Measurements from ENCODE around the gene SLC25A6.
"Not testable (repeated sequence)": the region's sequence is repeated elsewhere in the genome, so short reads cannot be mapped to it uniquely, and the experiment has no call there.

SLC25A6 gene

DNA sequence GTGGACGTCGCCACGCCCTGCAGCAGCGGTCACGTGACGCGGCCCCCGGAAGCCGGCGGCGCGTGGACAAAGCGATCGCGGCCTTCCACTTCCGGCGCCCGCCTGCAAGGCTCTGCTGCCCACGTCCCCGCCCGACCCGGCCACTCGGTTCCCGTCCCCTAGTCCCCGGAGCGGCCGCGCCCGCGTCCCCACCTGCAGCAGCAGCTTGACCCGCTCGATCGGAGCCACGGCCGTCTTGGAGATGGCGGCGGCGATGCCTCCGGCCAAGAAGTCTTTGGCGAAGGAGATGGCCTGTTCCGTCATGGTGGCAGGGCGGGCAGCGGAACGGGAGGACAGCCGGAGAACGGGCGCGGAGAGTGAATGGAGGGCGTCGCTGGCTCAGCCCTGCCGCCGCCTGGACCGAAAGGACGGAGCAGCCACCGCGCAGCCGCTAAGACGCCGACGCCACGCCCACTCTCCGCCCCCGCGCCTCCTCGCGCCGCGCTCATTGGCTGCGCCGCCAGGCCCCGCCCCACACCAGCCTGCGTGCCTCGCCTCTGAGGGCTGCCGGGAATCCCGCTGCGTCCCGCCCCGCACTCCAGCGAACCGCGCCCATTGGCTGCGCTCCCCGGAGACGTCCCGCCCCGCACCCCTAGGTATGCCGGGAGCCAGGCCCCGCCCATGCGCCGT lies at the start of gene SLC25A6:
TSS of gene SLC25A6 (minus strand) at position 407 of the 669 bp plus-strand sequence. CDS start at position 303, 104 bp downstream.
- DNase-seq (ENCODE audit: low read depth in 1 of 2, low spot score in 1 of 2): peak; percentile 99 to 100

DNA sequence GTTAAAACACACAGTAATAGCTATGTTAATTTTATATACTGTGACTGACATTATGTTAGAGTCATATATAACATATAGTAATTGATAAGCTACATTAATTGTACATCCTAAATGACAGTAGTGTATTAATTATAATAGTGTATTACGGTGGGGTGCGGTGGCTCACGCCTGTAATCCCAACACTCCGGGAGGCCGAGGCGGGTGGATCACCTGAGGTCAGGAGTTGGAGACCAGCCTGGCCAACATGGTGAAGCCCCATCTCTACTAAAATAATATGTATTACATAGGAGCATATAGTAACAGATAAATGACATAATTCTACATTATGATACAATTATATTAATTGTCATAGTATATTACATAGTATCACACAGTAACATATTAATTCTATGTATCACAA lies 48.6 kb upstream of the SLC25A6 start:
- no peak for DNase-seq (ENCODE audit: low read depth in 1 of 2, low spot score in 1 of 2)

DNA sequence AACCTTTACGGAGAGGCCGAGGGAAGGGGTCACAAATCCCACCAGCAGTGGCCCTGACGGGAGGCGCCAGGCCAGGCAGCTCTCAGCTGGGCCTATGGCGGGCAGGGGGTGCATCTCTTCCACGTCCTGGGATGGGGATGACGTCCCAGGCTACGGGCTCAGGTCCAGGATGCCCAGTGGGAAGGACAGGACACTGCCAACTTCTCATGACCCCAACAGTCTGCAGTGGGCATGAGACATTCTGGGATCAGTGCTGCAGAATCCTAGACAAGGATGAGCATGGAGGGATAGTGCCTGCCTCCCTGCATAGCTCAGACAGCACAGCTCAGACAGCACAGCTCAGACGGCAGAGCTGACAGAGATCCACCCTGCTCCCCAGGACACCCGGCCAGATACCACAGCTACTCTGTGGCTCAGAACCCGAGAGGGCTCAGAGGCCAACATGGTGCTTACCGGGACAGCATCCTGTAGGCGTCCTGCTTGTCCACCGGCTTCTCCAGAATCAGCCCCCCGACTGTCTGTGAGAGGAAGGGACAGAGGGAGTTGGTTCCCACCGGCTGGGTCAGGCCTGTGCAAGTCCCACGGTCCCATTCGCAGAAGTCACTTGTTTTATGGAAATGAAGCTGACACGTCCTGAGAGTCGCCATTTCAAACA lies 43.5 kb upstream of the SLC25A6 start:
- no peak for DNase-seq (ENCODE audit: low read depth in 1 of 2, low spot score in 1 of 2)

DNA sequence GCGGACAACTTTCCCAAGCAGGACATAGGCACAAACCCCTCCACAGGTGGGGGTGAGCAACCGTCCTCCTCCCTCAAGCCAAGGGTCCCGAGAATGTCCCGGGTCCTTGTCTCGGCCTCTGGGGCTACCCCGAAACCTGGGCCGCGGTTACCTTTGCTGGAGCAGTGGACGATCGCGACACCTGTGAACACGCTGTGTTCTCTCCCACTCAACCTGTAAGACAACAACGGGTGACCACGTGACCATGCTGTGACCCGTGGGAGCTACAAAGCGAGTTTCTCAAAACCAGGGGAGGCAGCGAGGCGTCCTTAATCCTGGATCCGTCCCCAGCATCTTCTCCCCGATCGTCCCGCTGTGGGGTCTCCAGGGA lies 42.9 kb upstream of the SLC25A6 start:
- DNase-seq (ENCODE audit: low read depth in 1 of 2, low spot score in 1 of 2): no peak

DNA sequence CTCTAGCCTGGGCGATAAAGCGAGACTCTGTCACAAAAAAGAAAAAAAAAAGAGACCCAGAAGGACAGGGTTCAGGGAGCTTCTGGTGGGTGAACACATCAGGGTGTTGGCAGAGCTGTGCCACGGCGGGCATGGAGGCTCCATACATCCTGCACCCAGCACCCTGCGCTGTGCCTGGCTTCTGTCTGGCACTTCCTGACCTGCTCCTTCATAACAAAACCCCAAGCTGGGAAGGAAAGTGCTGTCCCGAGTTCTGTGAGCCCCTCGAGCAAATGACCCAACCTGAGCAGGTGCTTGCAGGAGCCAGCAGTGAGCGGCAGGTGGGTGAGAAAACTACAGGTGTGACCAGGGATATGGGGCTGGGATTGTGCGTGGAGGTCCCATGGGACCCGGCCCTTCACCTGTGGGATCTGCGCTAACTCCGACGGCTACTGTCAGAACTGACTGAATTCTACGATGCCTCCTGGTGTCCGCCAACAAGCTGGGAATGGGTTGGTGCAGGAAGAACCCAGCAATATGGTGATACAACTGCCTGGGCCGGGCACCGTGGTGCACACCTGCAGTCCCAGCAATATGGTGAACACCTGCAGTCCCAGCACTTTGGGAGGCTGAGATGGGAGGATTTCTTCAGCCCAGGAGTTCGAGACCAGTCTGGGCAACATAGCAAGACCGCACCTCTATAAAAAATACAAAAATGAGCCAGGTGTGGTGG lies 41.9 kb upstream of the SLC25A6 start:
- DNase-seq (ENCODE audit: low read depth in 1 of 2, low spot score in 1 of 2): no peak

DNA sequence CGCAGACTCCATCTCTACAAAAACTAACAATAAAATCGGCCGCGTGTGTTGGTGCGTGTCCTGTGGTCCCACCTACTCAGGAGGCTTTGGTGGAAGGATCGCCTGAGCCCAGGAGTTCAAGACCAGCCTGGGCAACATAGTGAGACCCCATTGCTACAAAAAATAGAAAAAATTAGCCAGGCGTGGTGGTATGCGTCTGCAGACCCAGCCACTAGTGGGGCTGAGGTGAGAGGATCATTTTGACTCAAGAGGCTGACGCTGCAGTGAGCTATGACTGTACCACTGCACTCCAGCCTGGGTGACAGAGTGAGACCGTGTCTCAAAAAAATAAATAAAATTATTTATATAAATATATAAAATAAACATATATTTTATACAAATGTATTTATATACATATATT lies 38.5 kb upstream of the SLC25A6 start:
- DNase-seq (ENCODE audit: low read depth in 1 of 2, low spot score in 1 of 2): no peak

DNA sequence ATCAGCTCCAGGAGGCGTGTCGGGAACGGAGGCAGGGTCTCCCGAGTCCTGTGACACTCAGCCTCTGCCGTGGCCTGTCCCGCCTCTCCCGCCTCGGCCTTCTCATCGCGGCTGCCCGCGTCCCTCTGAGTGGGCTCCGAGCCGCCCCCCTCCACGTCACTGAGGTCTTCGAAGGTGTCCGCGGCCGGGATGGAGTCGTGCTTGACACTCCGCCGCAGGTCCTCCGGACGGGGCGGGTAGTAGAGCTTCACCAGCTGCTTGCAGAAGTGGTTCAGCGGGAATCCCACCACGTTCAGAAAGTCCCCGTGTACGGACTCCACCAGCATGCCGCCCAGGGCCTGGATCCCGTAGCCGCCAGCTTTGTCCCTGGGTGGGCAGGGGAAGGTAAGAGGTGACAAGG lies 35.8 kb upstream of the SLC25A6 start:
- DNase-seq (ENCODE audit: low read depth in 1 of 2, low spot score in 1 of 2): no peak

DNA sequence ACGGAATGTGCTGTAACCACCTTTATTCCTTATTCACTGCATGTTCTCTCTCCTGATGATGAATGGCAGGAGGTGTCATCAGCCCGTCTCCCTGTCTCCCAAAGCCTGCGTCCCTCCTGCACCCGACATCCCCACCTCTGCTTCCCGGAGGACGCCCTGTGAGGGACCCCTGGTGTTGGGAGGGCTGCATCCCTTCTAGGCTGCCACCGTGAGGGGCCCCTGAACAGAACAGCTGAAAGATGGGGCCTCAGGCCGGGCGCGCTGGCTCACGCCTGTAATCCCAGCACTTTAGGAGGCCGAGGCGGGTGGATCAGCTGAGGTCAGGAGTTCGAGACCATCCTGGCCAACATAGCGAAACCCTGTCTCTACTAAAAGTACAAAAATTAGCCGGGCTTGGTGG lies 34.4 kb upstream of the SLC25A6 start:
- DNase-seq (ENCODE audit: low read depth in 1 of 2, low spot score in 1 of 2): not testable (repeated sequence)

DNA sequence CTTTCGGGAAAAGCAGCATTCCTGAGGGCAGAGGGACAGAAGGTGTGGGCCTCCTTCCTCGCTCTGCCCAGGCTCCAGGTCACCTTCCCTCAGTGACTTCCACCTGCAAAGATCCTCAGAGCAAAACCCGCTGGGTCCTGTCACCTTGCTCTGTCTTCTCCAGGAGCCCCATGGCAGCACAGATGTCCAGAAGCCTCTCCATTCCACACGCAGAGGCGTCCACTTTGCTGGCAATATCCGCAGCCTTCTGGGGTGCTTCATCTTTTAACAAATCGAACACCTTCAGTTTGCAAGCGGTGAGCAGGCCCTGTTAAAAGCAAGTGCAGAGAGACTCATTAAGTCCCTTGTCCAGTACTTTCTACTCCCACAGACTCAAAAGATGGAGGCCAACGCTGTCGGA lies 33.5 kb upstream of the SLC25A6 start:
- DNase-seq (ENCODE audit: low read depth in 1 of 2, low spot score in 1 of 2): no peak

DNA sequence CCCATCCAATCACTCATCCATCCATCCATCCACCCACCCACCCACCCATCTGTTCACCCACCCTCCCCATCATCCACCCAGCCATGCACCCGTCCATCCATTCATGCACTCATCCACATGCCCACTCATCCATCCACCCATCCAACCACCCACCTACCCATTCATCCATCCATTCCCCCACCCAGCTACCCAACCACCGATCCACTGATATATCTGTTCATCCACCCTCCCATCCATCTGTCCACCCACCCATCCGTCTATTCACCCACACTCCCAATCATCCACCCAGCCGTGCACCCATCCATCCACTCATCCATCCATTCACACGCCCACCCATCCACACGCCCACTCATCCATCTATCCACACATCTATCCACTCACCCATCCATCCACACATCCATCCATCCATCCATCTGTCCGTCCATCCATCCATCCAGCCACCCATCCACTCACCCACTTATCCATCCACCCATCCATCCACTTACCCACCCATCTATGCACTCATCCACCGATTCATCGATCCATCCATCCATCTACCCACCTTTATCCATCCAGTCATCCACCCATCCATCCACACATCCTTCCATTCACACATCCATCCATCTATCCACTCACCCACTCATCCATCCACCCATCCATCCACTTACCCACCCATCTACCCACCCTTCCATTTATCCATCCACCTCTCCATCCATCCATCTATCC lies 32.4 kb upstream of the SLC25A6 start:
- no peak for DNase-seq (ENCODE audit: low read depth in 1 of 2, low spot score in 1 of 2)

DNA sequence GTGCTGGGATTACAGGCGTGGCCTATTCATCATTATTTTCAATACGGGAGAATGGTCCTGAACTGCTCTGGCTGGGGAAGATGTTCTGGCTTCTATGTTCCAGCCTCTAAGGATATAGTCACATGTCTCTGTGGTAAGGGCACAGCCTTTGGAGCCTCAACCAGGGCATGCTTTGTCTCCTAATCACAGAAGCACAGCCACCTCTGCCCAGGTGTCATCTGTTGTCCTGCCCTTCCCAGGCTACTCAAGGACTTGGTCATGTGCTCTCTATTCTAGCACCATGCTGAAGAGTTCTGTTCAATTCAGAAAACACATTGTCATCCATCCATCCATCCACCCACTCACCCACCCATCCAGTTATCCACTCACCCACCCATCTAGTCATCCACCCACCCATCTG lies 31.3 kb upstream of the SLC25A6 start:
- no peak for DNase-seq (ENCODE audit: low read depth in 1 of 2, low spot score in 1 of 2)

DNA sequence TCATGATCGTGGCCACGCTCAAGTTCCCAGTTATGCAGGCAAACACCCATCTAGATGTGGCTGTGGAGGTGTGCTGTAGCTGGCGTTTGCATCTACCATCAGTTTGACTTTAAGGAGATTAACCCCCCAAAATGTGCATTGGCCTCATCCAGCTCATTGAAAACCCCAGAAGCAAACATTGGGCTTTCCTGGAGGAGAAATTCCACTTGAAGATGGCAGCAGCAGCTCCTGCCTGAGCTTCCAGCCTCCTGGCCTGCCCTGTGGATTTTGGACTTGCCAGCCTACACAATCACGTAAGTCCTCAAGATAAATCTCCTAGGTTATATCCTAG lies 30.2 kb upstream of the SLC25A6 start:
- no peak for DNase-seq (ENCODE audit: low read depth in 1 of 2, low spot score in 1 of 2)

DNA sequence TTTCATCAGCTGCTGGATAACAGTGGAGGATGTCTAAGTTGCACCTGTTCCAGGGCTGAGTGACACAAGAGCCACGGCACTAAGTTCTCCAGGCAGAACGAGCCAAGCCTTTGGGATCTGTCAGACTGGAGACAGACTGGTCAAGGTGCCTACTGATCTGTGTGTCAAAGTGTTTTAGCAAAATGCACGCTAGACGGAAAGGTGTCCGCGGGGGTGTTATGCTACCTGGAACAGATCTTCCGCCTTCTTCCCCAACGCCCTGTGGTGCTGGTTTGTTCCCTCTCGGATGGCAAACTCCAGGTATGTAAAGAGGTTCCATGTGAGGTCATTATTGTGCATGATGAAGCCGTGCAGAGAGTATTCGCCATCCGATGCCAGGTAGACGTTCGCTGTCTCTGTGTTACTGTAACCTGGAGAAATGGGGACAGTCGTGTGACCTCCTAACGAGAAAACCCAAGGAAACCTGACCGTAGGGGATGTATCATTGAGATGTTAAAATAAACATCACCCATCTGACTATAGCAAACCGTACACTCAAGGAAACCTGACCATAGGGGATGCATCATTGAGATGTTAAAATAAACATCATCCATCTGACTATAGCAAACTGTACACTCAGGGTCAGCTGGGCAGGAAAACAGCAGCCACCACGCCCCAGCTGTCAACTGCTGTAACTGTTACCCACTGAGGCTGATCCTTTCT lies 29.7 kb upstream of the SLC25A6 start:
- no peak for DNase-seq (ENCODE audit: low read depth in 1 of 2, low spot score in 1 of 2)

DNA sequence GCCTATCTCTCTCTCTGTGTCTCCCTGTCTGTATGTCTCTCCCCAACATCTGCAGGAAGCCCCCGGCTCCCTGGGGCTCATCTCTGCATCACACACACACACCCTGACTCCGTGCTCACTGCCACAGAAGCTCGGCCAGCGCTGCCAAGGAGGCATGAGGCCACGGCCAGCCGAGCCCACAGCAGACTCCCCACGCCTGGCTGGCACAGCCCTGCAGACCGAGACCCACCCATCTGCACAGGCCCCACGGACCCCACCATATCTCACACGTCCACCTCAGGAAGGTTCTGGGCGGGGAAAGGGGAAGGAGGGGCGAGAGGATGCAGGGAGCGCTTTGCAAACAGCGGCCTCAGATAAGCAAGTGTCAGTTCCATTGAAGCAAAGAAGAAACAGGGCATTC lies 28.5 kb upstream of the SLC25A6 start:
- DNase-seq (ENCODE audit: low read depth in 1 of 2, low spot score in 1 of 2): no peak

DNA sequence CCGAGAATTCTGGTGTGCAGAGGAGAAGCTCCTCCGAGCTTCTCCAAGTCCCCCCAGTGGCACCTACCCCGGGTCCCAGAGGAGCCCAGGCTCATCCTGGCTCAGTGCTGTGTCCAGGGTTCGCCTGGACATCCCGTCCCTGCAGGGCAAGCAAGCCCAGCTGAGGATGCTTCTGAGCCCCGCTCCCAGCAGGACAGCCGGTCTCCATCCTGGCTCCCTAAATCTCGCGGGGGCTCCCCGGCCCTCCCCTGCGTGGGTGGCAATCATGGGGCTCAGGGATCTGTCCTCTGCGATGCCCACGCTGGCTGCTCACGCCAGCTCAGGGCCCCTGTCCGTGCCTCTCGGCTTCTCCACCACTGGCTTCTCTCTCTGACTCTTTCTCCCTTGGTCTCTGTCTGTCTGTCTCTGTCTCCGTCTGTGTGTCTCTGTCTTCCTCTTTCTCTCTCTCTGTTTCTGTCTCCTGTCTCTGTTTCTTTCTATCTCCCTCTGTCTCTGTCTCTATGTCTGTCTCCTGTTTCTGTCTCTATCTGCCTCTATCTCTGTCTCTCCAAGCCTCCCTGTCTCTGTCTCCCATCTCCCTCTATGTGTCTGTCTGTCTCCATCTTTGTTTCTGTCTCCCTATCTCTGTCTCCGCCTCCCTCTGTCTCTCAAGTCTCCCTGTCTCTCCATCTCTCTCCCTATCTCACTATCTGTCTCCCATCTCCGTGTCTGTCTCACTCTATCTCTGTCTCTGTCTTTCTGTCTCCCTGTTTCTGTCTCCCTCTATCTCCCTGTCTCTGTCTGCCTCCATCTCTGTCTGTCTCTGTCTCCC lies 27.8 kb upstream of the SLC25A6 start:
- no peak for DNase-seq (ENCODE audit: low read depth in 1 of 2, low spot score in 1 of 2)

DNA sequence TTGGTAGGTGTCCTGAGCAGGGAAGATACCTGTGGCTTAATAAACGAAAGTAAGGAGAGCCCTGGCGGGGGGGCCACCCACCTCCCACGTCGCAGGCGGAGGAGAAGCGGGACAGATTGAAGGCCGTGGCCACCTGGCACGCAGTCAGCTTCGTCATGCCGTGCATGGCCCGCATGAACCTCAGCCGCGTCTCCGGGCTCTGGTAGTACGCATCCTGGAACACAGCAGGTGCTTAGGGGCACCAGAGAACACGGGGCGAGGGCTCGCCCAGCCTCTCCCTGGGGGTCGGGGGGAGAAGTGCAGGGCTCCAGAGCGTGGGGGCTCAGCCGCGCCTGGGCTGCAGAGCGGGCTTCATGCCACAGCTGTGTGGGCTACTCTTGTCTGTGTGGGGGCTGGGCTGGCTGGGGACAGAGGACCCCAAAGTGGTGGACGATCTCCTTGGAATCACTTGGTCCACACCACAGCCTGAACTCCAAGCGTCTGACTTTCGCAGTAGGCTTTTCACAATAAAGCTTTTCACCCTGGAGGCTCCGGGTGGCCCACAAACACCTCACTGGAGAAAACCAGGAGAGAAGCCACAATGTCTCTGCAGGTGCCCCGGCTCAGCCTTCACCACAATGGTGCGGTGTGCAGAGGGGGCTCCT lies 27.1 kb upstream of the SLC25A6 start:
- no peak for DNase-seq (ENCODE audit: low read depth in 1 of 2, low spot score in 1 of 2)

DNA sequence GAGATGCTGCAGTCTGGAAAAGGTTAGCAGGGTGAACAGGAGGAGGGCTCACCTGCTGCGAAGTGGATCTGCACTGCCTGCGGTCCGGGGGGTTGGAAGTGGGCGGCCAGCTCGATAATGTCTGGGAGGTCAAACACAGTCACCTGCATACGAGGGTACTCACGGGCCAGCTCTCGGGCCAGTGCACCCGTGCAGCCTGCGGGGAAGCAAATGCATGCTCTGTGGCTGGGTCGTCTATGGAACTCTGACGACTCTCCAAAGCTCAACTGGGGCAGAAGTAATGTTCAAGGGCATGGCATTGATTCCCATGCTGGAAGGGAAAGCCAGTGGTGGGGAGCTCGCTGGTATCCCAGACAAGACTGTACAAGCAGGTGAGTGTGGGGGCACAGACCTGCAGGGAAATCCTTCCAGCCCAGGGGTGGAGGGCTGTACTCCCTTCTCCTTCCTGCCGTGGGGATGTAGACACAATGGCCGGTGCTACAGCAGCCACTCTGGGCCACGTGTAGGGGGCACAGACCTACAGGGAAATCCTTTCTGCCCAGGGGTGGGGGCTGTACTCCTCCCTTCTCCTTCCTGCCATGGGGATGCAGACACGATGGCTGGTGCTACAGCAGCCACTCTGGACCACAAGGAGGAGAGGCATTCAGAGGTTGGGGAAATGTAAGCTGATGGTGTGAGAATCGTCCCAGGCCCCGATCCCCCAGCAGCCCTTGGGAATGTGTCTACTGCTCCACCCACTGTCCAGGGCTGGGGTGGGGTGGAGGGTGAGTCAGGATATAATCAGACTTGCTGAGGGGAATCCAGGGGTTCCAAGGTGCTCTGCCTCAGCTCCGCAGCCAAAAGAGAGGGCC lies 26.2 kb upstream of the SLC25A6 start:
- DNase-seq (ENCODE audit: low read depth in 1 of 2, low spot score in 1 of 2): no peak

DNA sequence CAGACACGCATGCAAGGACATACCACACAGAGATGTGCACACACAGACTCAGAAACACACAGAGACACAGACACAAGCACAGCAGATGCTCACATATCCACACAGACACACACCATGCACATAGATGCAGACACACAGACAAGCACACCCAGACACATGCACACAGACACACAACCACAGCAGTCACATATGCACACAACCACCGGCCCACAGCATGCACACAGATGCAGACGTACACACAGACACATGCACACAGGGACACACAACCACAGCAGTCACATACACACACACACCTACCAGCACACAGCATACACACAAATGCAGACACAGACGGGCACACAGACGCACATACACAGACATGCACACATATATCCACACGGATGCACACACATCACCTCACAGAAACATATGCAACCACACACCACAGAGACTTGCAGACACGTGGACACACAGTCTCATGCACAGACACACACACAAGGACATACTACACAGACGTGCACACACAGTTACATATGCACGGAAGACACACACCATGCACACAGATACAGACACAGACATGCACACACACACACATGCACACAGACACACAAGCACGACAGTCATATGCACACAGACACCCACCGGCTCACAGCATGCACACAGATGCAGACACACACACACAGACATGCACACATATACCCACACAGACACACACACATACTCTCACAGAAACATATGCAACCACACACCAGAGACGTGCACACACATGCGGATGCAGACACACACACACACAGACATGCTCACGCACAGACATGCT lies 25.2 kb upstream of the SLC25A6 start:
- no peak for DNase-seq (ENCODE audit: low read depth in 1 of 2, low spot score in 1 of 2)

All from stimulated activated CD4-positive, alpha-beta T cell treated with anti-CD3 and anti-CD28 coated beads, Interleukin-15, amount 100 ng/mL, for 1 hour (primary cell).